Myocyte (in vitro differentiated cells): ENCODE results near the gene C1R. TPM values are rescaled to one million over a fixed set of nuclear protein-coding genes. Genes with fewer than 3 reads are reported as not detected.

Experiments
- DNase-seq: peaks from one replicate; pipeline ENCODE4 v3.0.0-alpha.2; 2012; ENCODE audit warnings: low read depth
- total RNA-seq: library from RNA; depleted of rRNA; stranded (reverse); fragments of >200 nt; gene quantifications from 2 replicates; pipeline ENCODE4 v1.2.3, GENCODE V29; 2014

The C1R gene
- total RNA-seq, 1 donor from 2014 or later = 203 TPM

DNA sequence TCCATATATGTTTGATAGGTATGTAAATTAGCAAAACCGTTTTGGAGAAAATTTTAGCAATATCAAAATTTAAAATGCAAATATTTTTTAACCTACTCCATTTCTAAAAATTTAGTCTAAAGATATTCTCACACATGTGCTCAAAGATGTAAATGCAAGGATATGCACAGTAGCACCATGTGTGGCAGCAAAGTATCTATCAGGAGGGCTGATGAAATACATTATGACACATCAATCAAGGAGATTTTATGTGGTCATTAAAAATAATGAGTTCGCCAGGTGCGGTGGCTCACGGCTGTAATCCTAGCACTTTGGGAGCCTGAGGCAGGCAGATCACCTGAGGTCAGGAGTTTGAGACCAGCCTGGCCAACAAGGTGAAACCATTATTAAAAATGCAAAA lies 8.0 kb upstream of the C1R start:
- DNase-seq = no peak

DNA sequence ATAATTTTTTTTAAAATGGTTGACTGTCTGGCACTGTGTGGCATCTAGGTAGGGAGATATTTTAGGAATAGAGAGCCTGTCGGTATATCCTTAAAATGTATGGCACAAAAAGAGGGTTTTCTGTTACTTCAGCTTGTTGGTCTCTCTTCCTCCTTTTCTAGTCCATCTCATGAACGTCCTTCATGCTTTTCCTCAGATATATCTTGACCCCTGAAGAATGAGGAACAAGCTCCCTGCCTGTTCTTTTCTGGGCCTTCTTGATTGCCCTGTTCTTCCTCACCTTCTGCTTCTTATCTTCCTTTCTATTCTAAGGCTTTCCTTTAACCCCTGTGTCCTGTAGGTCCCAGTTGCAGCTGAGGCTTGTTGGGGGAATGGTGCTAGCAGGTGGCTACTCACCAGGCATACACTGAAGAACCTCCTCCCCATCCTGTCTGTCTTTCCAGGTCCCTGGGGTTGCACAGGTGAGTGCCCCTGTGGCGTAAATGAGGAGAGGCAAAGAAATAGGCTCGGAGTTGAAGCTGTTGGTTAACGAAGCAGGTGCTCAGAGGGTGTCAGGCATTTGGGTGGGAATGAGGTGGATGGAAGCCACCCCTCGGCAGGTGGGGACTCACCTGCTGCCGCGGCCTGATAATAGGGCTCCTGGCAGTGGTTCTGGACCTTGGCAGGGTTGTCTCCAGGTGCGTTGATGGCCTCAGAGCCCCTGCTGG lies 7.2 kb upstream of the C1R start:
- DNase-seq = no peak

DNA sequence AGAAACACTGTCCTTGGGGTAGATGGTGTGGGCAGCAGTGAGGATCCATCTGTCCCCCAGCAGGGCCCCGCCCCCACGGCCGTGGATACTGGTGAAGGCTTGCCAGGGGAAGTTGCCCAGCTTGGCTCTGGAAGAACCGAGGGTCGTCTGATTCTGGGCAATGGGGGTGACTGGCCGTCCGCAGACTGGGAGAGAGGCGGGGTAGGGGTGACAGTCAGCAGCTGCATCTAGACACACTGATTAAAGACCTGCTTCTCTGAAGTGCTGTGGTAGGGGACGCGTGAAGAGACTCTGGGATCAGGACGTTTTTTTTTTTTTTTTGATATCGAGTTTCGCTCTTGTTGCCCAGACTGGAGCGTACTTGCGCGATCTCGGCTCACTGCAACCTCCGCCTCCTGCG lies 4.7 kb upstream of the C1R start:
- no peak for DNase-seq

DNA sequence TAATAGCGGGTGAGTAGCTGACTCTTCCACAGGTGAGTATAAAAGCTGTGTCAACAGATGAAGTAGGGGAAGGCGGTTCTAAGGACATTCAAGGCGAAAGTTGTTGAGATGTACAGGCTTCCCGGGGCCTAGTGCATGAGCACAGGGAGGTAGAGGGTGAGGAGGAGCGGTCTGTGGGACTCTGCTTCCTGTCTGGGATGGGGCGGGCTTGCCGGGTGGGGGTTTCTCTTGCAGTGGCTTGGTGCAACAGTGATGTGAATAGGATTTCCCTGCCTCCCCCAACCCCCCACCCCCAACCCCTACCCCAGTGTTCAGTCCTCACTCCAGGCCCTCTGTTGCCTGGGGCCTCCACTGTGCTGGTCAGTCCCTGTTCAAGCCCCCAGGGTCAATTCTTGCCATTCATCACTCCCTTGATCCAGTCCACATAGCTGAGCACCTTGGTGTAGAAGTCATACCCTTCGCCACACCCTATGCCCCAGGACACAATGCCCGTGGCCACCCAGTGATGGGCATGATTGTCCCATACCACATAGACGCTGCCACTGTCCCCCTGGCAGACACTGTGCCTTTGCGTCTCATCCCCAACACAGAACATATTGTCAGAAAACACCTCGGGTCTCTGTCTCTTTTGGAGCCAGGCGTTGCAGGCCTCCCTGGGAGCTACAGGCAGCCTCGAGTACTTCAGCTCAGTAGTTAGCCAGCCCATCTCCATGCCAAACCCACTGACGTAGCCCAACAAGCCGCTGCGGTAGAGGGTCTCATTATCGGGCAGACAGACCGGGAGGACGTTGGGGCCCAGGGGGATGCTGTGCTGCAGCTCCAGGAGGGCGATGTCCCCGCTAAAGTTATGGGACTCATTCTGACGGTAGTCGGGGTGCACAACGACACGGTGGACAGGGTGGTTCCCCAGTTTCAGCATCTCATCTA lies 4.0 kb upstream of the C1R start:
- DNase-seq = no peak

DNA sequence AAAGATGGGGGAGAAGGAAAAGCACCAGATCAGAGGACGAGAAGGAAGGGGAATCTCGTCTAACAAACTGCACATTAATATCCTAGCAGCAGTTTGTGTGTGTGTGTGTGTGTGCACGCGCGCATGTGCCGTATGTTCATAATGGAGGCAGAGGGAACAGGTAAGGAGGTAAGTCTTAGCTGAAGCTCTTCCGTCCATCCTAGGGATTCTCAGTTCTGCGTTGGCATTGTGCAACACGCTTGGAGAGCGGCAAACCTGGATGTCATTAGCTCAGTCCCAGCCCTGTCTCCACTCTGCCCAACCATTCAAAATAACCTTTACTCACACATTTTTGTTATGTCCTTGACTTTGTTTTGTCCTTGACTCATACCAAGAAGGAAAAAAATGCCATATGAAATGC lies 1.6 kb upstream of the C1R start:
- no peak for DNase-seq

DNA sequence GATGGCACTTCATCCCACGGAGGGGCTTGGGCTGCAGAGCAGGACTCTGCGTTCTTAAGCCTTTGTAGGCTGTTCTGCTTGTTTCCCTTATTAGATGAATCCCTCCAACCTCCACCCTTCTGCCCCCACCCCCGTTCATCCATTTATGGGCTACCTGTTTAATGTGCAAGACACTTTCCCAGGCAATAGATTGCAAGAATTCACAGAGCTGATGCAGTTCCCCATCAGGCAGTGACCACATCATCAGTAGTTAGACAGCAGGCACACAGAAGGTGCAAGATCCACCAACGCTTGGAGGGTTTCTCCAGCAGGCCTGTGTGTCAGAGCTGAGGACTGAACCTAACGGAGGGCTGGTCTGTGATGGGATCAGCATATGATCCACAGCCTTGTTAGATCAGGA lies 1.2 kb upstream of the C1R start:
- no peak for DNase-seq

DNA sequence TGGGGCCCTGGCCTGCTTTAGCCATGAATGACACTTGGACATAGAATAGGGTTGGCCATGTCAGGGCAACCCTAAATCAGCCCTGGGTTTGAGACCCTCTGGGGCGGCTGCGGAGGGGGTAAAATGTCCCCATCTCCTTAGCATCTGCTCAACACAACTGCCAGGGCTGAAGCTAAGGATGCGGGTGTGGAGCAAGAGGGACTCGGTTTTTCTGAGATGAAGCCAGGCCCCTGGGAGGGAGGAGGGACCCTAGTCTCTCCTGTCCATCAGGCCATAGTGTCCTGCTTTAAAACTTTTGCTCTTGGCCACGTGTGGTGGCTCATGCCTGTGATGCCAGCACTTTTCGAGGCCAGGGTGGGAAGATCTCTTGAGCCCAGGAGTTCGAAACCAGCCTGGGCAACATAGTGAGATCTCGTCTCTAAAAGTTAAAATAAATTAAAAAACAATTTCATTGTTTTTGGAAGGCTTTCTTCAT lies 778 bp upstream of the C1R start:
- DNase-seq = no peak

DNA sequence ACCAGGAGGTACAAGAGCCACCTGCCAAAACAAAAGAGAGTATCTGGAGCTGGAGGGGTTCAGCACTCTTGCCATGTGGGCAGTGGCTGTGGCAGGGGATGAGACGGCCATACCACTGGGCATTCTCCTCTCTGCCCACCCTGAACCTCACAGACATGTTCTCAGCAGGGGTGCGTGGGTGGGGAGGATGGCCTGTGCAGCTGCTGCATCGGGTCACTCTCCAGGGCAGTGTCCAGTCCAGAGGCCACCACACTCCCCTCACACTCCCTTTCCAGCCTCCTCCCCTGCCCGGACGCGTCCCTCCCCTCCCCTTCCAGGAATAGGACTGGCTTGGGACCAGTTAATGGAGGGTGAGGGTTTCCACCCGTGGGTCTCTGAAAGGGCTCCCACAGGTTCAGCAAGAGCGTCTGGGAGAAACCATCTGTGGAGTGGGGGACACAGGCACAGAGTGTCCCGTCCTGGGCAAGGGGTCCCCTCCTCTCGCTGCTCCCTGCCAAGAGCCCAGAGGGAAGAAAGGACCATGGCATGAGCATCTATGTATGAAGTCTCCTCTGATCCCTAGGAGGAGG lies 501 bp downstream of the C1R start:
- peak; percentile 93 for DNase-seq

DNA sequence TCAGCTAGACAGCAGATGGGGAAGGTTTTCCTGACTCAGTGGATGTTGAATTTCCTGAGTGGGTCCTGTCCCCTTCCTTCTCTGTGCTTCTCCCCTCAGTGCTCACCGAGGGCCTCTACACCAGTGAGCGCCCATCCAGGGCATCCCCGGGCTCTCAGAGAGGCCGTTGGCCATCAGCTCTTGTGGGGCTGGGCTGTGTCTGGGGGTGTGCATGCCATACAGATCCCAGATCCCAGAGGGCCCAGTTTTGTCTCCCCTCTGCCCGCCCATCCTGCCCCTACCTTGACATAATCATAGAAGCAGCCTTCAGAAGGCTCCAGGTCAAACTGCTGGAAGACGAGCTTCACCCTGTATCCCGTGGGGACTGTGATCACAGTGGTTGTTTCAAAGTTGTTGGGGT lies 1.1 kb downstream of the C1R start:
- DNase-seq = no peak

DNA sequence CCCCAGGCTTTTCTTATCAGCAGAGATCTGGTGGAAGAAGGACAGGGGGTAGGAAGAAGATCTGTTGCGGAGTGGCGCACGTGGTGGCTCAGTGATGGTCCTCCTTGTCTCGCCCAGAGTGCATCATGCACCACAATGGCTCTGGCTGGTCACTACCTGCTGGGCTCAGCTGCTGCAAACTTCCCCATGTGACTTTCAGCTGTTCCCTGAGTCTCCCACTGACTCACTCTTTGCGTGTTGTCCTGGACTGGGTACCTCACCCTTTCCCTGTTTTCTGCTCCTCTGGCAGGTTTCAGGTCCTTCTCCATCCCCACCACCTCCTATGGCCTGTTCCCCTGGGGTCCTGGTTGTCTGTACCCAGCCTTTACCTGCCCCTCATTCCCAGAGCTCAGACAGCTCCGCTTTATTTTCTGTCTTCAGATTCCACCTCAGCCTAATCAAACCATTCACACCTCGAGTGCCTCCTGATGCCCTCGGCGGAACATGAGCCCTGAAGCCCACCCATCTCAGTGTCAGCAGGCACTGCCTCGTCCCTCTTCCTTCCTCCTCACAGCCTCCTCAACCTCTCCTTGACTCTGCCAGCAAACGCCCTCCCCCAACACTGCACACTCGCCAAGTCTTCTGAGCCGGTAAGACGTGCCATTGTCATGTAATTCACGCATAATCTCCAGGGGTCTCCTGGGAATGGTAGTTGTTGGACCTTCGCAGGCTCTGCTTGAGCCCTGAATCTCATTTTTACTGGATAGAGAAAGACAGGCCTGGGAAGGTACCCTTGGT lies 1.8 kb downstream of the C1R start:
- DNase-seq = peak; percentile 92

DNA sequence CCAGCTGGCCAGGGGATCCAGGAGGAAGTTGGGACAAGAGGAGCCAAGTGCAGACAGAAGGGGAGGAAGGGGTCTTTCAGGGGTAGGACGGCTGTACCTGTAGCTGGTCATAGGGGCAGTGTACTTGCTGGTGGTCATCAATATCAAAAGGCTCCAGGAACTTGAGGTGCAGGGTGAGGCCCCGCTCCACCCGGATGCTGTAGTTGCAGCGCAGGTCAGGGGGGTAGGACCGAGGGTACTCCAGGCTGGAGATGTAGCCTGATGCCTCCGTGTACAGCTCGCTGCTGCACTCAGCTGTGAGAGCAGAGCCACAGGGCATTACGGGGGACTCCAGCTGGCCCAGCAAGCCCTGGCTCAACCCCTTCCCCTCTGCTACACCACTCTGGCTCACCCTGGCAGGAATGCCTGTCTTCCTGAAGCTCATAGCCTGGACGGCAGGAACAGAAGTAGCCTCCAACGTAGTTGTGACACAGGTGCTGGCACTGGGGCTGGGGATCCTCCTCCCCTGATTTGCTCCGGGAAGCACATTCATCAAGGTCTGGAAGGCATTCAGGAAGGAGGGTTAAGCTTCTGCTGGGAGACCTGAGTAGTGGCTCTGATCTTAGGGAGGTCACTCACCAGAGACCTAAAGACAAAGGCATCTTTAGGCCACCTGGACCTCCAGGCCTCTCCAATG lies 2.9 kb downstream of the C1R start:
- DNase-seq = no peak

DNA sequence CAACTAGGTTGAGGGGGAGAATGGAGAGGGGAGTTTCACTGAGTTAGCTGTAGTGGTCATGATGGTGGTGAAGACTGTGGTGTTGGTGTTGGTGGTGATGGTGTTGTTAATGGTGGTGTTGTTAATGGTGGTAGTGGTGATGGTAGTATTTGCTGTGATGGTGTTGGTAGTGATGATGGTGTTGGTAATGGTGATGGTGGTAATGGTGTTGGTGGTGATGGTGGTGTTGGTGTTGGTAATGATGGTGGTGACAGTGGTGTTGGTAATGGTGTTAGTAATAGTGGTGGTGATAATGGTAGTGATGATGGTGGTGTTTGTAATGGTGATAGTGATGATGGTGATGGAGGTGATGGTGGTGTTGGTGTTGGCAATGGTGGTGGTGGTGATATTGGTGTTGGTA lies 9.1 kb downstream of the C1R start:
- no peak for DNase-seq

DNA sequence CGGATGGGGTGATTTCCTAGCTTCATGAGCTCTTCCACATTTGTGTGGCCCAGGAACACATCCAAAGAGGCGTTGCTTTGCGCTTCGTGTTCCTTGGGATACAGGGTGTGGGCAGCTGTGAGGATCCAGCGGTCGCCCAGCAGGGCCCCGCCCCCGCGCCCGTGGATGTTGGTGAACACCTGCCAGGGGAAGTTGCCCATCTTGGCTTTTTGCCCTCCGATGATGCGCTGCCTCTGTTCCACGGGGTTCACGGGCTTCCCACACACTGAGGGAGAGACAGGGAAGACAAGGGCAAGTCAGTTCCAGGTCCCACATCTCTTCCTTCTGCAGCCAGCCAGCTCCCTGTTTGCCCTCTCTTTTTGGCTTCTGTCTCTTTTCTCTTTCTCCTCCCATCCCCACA lies 11.2 kb downstream of the C1R start:
- no peak for DNase-seq

DNA sequence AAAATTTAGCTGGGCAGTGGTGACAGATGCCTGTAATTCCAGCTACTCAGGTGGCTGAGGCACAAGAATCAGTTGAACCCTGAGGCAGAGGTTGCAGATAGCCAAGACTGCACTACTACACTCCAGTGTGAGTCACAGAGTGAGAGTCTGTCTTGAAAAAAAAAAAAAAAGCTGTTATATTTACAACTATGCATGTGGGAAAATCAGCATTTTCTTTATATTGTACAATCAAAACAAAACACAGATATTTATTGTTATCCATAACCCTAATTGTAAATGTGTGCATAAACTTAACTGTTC lies 12.5 kb downstream of the C1R start:
- DNase-seq = peak; percentile 25

DNA sequence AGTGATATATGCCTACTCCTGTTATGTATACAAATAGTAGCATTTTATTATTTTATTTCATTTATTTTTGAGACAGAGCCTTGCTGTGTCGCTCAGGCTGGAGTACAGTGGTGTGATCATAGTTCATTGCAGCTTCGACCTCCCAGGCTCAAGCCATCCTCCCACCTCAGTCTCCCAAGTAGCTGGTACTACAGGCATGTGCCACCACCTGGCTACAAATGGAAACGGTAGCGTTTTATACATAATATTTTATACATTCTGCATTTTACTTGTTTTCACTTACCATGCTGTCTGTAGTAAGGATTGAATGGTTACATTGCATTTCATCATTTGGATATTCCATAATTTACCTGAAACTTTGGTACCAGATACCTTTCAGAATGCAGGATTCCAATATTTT lies 14.1 kb downstream of the C1R start:
- no peak for DNase-seq

DNA sequence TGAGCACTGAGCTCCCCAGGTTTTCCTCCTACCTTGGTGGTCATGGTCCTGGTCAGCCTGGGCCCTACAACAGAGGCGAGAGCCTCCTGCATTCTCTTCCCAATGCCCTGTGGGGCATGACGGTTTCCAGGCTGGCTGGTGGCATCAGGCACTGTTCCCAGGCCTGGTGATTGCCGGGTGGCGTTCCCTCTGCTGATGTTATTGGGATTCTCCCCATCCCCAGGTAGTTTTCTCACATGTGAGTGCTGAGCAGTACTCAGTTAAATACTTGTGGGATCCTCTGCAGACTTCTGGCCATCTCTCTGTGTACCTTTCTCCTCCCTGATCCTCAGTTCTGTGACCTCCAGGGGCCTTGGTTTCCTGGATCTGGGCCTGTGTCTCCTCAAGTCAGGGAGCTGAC lies 15.8 kb downstream of the C1R start:
- DNase-seq = no peak

DNA sequence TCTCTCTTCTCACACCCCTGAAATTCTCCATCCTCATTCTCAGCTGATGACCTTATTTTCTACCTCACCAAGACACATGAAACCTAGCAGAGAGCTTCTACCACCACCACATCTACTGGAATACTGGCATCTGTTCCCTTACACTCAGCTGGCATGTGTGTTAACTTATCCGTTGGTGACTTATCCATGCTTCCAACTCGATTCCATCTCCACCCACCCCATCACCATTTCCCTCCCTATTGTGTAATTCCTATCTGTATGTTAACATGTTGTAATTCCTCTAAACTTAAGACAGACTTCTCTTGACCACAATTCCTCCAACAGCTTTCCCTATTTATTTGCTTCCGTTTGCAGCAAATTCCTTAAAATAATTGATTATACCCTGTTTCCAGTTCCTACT lies 16.3 kb downstream of the C1R start:
- peak; percentile 46 for DNase-seq

DNA sequence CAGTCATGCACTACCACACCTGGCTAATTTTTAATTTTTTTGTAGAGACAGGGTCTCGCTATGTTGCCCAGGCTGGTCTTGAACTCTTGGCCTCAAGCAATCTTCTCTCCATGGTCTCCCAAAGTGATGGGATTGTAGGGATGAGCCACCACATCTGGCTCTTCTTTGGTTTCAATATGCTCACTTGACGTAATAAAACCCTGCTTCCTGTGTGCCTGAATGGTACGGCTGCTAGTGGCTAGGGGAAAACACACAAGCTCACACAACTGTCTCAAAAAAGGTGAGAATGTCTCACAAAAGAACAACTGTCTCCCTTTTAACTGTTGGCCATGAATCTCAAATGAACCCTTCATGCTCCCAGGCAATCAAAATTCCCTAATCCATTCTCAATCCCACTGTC lies 16.7 kb downstream of the C1R start:
- DNase-seq = no peak

DNA sequence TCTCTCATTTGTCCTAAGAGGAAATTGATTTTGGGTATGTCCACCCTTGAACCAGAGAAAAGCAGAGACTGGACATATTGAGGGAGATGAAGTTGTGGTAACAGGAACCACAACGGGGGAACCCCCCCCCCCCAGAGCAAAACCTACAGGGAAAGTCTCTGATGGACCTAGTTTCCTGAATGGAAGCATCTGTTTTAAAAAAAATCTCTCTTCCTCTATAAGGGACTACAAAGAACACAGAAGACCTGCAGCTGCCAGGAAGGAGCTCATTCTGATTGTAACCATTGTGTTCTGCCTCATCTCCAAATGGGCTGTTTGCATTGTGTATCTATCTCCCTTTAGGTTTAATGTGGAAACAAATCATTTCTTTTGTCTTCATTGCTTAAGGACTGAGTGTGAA lies 18.3 kb downstream of the C1R start:
- DNase-seq = no peak

DNA sequence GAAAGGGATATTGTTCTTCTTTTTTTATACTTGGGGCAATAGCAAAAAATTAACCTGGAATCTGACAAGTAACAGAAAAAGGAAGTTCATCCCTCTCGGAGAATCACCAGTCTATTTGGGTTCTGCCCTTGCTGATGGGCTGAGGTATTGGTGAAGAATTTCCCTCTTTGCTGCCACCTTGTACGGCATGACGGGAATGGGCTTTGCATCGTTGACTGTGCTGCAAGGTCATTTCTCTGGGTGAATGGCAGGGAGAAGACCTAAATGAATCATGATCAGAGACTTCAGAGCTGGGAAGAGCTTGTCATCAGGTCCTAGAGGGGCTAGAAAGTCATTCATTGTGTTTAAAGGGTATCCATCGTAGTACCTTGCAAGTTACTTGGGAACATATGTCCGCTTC lies 19.7 kb downstream of the C1R start:
- no peak for DNase-seq

DNA sequence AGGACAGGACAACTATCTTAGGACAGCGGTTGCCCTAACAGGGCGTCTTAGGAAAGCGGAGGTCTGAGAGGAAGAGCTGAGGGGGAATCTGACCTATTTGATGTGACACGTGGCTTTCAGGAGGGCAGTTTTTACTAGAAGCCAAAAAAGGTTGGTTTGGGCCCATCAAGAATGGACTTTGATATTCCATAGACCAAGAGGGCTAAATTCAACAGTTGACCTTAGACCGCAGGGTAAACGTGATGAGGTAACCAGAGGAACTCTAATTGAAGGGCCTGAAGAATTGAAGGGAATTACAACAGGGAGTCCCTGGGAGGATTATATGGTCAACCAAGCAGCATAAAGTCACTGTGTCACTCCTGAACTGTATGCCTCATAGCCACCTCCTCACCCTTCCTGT lies 20.2 kb downstream of the C1R start:
- no peak for DNase-seq
